PC-3 (cell line): Measurements from ENCODE around the gene MYBPH. TPM values are rescaled to one million over a fixed set of nuclear protein-coding genes. Genes with fewer than 3 reads are reported as not detected.
A peak's percentile ranks its signal among the peaks of the same experiment; 100 is the strongest.

Experiments used
- ATAC-seq: fragments of 200-7000 bp; cut with Tn5 transposase; 2 replicates; pipeline ENCODE4 v1.9.1; 2020; ENCODE audit warnings: mild to moderate bottlenecking, moderate library complexity
- BruUV-seq: library from RNA; stranded (reverse); fragments of 400-500 nt; replicated peaks from 2 replicates; lab custom pipeline; 2021; lab: Mats Ljungman, UMichigan
- CTCF ChIA-PET: fragments of 300-600 bp; sonication (Branson Sonifier 250); formaldehyde crosslinking; loops from one replicate; lab custom pipeline; 2022; ENCODE audit warnings: antibody characterized with exemption; lab: Charles Lee
- POLR2A ChIA-PET: fragments of 300-600 bp; sonication (Branson Sonifier 250); formaldehyde crosslinking; loops from one replicate; lab custom pipeline; 2022; ENCODE audit warnings: antibody characterized with exemption; ENCODE audit not compliant: unreplicated experiment; lab: Charles Lee
- DNase-seq: peaks from one replicate; pipeline ENCODE4 v3.0.0-alpha.2; 2015
- H2AFZ ChIP-seq: fragments of 300-600 bp; sonication (generic); 2 replicates; pipeline ENCODE4 v1.6.0; 2016; ENCODE audit warnings: antibody characterized with exemption, low read length
- H3F3A ChIP-seq: fragments of 300-600 bp; sonication (generic); one replicate; pipeline ENCODE4 v1.6.0; 2017; ENCODE audit warnings: antibody characterized with exemption, low read length, control low read depth, mild to moderate bottlenecking; ENCODE audit not compliant: unreplicated experiment
- H3K27ac ChIP-seq: fragments of 300-600 bp; sonication (generic); 2 replicates; pipeline ENCODE4 v1.5.1; 2016; ENCODE audit warnings: mild to moderate bottlenecking, low read length
- H3K27me3 ChIP-seq: fragments of 300-600 bp; sonication (generic); 2 replicates; pipeline ENCODE4 v1.6.1; 2016; ENCODE audit warnings: low read length, mixed read lengths
- H3K36me3 ChIP-seq: fragments of 300-600 bp; sonication (generic); 2 replicates; pipeline ENCODE4 v1.6.1; 2016; ENCODE audit warnings: low read depth, mixed run types, low read length, mixed read lengths
- H3K4me1 ChIP-seq: fragments of 300-600 bp; sonication (generic); 2 replicates; pipeline ENCODE4 v1.5.1; 2016; ENCODE audit warnings: low read length; ENCODE audit not compliant: insufficient read depth
- H3K4me2 ChIP-seq: fragments of 300-600 bp; sonication (generic); 2 replicates; pipeline ENCODE4 v1.6.0; 2016; ENCODE audit warnings: low read length
- H3K4me3 ChIP-seq: fragments of 300-600 bp; sonication (generic); 2 replicates; pipeline ENCODE4 v1.5.1; 2016; ENCODE audit warnings: mild to moderate bottlenecking, low read length, mixed read lengths
- H3K79me2 ChIP-seq: fragments of 300-600 bp; sonication (generic); 2 replicates; pipeline ENCODE4 v1.6.1; 2017; ENCODE audit warnings: low read length, mixed read lengths
- H3K9ac ChIP-seq: fragments of 300-600 bp; sonication (generic); 2 replicates; pipeline ENCODE4 v1.6.0; 2016; ENCODE audit warnings: mild to moderate bottlenecking, low read length
- H3K9me2 ChIP-seq: fragments of 300-600 bp; sonication (generic); replicated peaks from 2 replicates; pipeline ENCODE4 v1.6.1; 2016; ENCODE audit warnings: mixed run types, low read length, mixed read lengths
- H3K9me3 ChIP-seq: fragments of 300-600 bp; sonication (generic); 2 replicates; pipeline ENCODE4 v1.6.1; 2016; ENCODE audit warnings: low read length, mixed read lengths
- H4K20me1 ChIP-seq: fragments of 300-600 bp; sonication (generic); 2 replicates; pipeline ENCODE4 v1.6.1; 2016; ENCODE audit warnings: low read length, mixed read lengths
- EZH2 ChIP-seq: fragments of 300-600 bp; sonication (generic); IDR thresholded peaks from one replicate; pipeline ENCODE4 v1.6.1; 2017; ENCODE audit warnings: antibody characterized with exemption, mild to moderate bottlenecking, low read length; ENCODE audit not compliant: unreplicated experiment
- EZH2phosphoT487 ChIP-seq: fragments of 300-600 bp; sonication (generic); IDR thresholded peaks from 2 replicates; pipeline ENCODE4 v1.6.1; 2018; ENCODE audit warnings: mild to moderate bottlenecking, antibody characterized with exemption, low read length, borderline replicate concordance
- intact Hi-C: fragments of 100-400 bp; cut with micrococcal nuclease; formaldehyde crosslinking; loops from 2 replicates; pipeline ENCODE4 v1.9.0; 2023
- total RNA-seq: library from RNA; depleted of rRNA; stranded (reverse); fragments of >200 nt; gene quantifications from 2 replicates; pipeline ENCODE4 v1.2.3, GENCODE V29; 2014
- TF ChIP-seq, protein P1 (sequence below): fragments of 300-600 bp; sonication (generic); conservative IDR thresholded peaks from 2 replicates; pipeline ENCODE4 v1.5.1; 2017; ENCODE audit warnings: antibody characterized with exemption, low read depth, mild to moderate bottlenecking, low read length

MYBPH gene
- total RNA-seq, 1 experiment from 2014 or later: not detected

DNA sequence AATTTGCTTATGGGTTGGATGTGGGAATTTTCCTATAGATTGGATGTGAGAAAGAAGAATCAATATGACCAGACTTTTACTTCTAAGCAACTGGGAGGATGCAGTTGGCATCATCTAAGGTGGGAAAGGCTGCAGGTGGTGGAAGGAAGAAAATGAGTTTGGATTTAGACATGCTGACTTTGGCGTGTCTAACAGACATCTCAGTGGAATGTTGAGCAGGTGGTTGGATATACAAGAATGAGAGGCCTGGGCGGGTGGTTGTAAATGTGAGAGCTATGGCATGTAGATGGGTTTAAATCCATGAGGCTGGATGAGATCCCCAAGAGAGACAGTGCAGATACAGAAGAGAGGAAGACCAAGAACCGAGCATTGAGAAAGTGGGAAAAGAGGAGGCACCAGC is 37.6 kb downstream of the MYBPH start:
- POLR2A ChIA-PET: no interaction called here
- BruUV-seq: no TSS peak
- Histone ChIP-seq H3F3A (no peaks in the 10 kb centered on the region), H3K4me3 (no peak overlapping the region), H3K4me1 (peaks cover 9% of the 10 kb centered on the region), H3K9ac (no peak overlapping the region), H3K9me2 (no peaks in the 10 kb centered on the region), H3K4me2 (no peak overlapping the region), H3K79me2 (no peaks in the 10 kb centered on the region), H2AFZ (no peak overlapping the region), H3K9me3 (no peaks in the 10 kb centered on the region), H4K20me1 (no peaks in the 10 kb centered on the region), H3K27me3 (peaks cover 34% of the 10 kb centered on the region), H3K36me3 (no peaks in the 10 kb centered on the region), H3K27ac (no peak overlapping the region)
- TF ChIP-seq EZH2phosphoT487 (no peak), EZH2 (no peak)
- TF ChIP-seq, protein P1, sequence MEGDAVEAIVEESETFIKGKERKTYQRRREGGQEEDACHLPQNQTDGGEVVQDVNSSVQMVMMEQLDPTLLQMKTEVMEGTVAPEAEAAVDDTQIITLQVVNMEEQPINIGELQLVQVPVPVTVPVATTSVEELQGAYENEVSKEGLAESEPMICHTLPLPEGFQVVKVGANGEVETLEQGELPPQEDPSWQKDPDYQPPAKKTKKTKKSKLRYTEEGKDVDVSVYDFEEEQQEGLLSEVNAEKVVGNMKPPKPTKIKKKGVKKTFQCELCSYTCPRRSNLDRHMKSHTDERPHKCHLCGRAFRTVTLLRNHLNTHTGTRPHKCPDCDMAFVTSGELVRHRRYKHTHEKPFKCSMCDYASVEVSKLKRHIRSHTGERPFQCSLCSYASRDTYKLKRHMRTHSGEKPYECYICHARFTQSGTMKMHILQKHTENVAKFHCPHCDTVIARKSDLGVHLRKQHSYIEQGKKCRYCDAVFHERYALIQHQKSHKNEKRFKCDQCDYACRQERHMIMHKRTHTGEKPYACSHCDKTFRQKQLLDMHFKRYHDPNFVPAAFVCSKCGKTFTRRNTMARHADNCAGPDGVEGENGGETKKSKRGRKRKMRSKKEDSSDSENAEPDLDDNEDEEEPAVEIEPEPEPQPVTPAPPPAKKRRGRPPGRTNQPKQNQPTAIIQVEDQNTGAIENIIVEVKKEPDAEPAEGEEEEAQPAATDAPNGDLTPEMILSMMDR: no peak
- no peak for ATAC-seq
- intact Hi-C loops: no loop called here
- CTCF ChIA-PET: no interaction called here
- DNase-seq: no peak

DNA sequence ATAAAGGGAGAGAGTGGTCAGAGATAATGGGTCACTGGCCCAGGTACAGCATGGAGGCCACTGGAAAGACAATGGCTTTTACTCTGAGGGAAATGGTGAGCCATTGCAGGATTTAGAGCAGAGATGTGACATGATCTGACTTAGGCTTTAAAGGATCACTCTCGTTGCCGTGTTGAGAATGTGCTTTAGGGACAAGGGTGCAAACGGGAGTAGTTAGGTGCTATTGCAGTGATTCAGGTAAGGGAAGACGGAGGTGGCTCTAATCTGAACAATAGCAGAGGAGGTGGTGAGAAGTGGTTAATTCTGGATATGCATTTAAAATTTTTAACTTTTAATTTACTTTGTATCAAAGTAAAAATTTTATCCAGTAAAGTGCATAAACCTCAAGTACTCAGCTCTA is 38.3 kb downstream of the MYBPH start:
- no peak overlapping the region for H2AFZ ChIP-seq
- DNase-seq: no peak
- no peaks in the 10 kb centered on the region for H3K9me2 ChIP-seq
- POLR2A ChIA-PET: no interaction called here
- H3K9ac ChIP-seq: no peak overlapping the region
- TF ChIP-seq EZH2phosphoT487 (no peak), EZH2 (no peak)
- TF ChIP-seq, protein P1: no peak
- no peak for ATAC-seq
- CTCF ChIA-PET: no interaction called here
- intact Hi-C loops: no loop called here
- H3K9me3 ChIP-seq: no peaks in the 10 kb centered on the region
- no TSS peak for BruUV-seq
- no peaks in the 10 kb centered on the region for H3K36me3 ChIP-seq
- H3F3A ChIP-seq: no peaks in the 10 kb centered on the region
- H3K4me1 ChIP-seq: peaks cover 9% of the 10 kb centered on the region
- no peaks in the 10 kb centered on the region for H3K79me2 ChIP-seq
- H3K27ac ChIP-seq: no peak overlapping the region
- no peak overlapping the region for H3K4me3 ChIP-seq
- no peak overlapping the region for H3K4me2 ChIP-seq
- H3K27me3 ChIP-seq: peaks cover 34% of the 10 kb centered on the region
- H4K20me1 ChIP-seq: no peaks in the 10 kb centered on the region

DNA sequence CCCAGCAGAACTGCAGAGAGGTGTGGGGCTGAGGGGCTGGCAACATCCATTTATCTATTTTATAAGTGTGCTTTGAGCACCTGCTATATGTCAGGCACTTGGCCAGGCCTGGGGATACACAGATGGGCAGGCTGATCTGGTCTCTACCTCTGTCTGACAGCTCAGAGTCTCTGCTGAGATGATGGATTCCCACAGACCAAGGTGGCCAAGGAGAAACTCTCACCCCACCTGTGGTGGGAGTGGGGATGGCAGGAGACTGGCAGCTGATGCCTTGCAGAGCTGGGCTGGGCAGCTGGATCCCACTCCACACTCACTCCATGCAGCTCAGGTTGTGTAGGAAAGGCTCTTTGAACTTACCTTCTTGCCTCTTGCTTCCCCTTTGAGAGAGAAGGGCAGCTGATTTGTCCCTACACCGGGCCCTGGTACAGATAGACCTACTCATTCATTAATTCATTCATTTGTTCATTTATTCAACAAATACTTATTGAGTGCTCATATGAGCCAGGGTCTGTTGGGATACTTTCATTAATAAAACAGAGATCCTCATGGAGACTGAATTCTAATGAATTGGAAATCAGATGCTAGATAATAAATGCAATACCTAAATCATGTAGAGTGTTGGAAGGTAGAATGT is 39.1 kb downstream of the MYBPH start:
- Histone ChIP-seq H3K4me1 (peaks cover 9% of the 10 kb centered on the region), H3K36me3 (no peaks in the 10 kb centered on the region), H3K9ac (no peak overlapping the region), H3K4me3 (no peak overlapping the region), H3K27me3 (peaks cover 34% of the 10 kb centered on the region), H3K27ac (no peak overlapping the region), H3F3A (no peaks in the 10 kb centered on the region), H3K79me2 (no peaks in the 10 kb centered on the region), H2AFZ (no peak overlapping the region), H4K20me1 (no peaks in the 10 kb centered on the region), H3K4me2 (0 out of 2 replicates have a peak overlapping the region, but pooled peaks have one; percentile 52), H3K9me3 (no peaks in the 10 kb centered on the region), H3K9me2 (no peaks in the 10 kb centered on the region)
- ChIA-PET POLR2A (no interaction called here), CTCF (interaction anchor here (0.5 to 0.7 kb wide), 2 partner anchors 84 to 116 kb away, joined by 3 read pairs; no protein-coding TSS in a partner anchor)
- ATAC-seq (peak; percentile 58; the same call in 1 of the 2 replicates), DNase-seq (peak; percentile 21)
- TF ChIP-seq, protein P1: peak; percentile 23; the same call in 1 of the 2 replicates
- TF ChIP-seq EZH2: no peak
- intact Hi-C loops: no loop called here
- BruUV-seq: no TSS peak
